Neural cell (in vitro differentiated cells): ENCODE data around the gene KBTBD13.

ENCODE experiments used
- EP300 ChIP-seq: fragments of 450-650 bp; conservative IDR thresholded peaks from 2 replicates; pipeline ENCODE4 v1.6.1; 2014; ENCODE audit warnings: antibody characterized with exemption, mild to moderate bottlenecking, moderate library complexity; ENCODE audit not compliant: poor library complexity, severe bottlenecking
- EZH2 ChIP-seq: fragments of 200-600, 300-800 bp; shearing (Covaris generic), sonication (generic); IDR thresholded peaks from 2 replicates; pipeline ENCODE4 v1.6.1; 2014; ENCODE audit warnings: antibody characterized with exemption, low read length, borderline replicate concordance, mild to moderate bottlenecking; ENCODE audit not compliant: insufficient read depth, poor library complexity, severe bottlenecking
- MXI1 ChIP-seq: fragments of 450-650 bp; conservative IDR thresholded peaks from 2 replicates; pipeline ENCODE4 v1.6.1; 2014; ENCODE audit warnings: antibody characterized with exemption, mild to moderate bottlenecking; ENCODE audit not compliant: poor library complexity, severe bottlenecking
- POLR2AphosphoS5 ChIP-seq: IDR thresholded peaks from 2 replicates; pipeline ENCODE4 v1.6.1; 2012
- RAD21 ChIP-seq: fragments of 450-650 bp; conservative IDR thresholded peaks from 2 replicates; pipeline ENCODE4 v1.6.1; 2014; ENCODE audit warnings: antibody characterized with exemption, mild to moderate bottlenecking, moderate library complexity
- SMC3 ChIP-seq: fragments of 450-650 bp; conservative IDR thresholded peaks from 2 replicates; pipeline ENCODE4 v1.6.1; 2014; ENCODE audit warnings: antibody characterized with exemption, mild to moderate bottlenecking, moderate library complexity; ENCODE audit not compliant: poor library complexity
- TAF1 ChIP-seq: IDR thresholded peaks from 2 replicates; pipeline ENCODE4 v1.6.1; 2012; ENCODE audit warnings: low read depth
- TF ChIP-seq, protein P1 (sequence below): fragments of 450-650 bp; IDR thresholded peaks from 2 replicates; pipeline ENCODE4 v1.5.1; 2014; ENCODE audit warnings: antibody characterized with exemption, mild to moderate bottlenecking, moderate library complexity; ENCODE audit not compliant: poor library complexity, severe bottlenecking
- TF ChIP-seq, protein P2 (sequence below): IDR thresholded peaks from 2 replicates; pipeline ENCODE4 v1.6.1; 2012; ENCODE audit warnings: borderline replicate concordance

DNA sequence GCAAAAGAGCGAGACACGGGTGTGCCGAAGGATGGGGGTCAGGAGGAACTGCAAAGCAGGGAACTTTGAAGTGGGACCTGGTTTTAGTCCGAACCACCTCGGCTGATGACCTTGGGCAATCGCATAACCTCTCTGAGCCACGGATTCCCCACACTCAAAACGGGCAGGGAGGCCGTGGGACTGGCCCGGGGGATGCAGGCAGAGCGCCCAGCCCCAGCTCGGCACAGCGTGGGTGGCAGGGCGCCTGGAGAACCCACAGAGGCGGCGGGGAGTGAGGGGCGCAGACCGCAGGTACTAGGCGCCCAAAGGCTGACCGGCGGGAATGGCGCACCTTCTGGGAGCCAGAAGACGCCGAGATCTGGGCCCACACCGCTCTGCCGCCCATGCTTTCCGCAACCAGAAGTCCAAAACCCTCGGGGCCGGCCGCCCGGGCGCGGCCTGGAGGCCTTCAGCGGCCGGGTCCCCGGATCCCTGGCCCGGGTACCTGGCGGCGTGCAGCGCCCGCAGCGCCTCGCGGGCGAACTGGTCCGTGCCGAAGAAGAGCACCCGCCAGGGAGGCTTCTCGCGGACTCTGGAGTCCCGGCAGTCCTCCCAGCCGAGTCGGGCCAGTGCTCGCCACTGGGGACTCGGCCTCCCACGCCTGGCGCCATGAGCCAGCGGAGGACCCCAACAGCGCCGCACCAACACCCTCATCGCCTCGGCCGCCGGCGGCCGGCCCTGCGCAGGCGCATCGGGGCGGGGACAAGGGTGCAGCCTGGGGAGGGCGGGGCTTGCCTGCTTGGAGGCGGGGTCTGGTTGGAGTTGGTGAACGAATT is 47.4 kb upstream of the KBTBD13 start, which contains the start of gene MTFMT:
- TF ChIP-seq, protein P1, sequence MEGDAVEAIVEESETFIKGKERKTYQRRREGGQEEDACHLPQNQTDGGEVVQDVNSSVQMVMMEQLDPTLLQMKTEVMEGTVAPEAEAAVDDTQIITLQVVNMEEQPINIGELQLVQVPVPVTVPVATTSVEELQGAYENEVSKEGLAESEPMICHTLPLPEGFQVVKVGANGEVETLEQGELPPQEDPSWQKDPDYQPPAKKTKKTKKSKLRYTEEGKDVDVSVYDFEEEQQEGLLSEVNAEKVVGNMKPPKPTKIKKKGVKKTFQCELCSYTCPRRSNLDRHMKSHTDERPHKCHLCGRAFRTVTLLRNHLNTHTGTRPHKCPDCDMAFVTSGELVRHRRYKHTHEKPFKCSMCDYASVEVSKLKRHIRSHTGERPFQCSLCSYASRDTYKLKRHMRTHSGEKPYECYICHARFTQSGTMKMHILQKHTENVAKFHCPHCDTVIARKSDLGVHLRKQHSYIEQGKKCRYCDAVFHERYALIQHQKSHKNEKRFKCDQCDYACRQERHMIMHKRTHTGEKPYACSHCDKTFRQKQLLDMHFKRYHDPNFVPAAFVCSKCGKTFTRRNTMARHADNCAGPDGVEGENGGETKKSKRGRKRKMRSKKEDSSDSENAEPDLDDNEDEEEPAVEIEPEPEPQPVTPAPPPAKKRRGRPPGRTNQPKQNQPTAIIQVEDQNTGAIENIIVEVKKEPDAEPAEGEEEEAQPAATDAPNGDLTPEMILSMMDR = no peak
- TF ChIP-seq EZH2 = no peak
- TF ChIP-seq SMC3 = no peak
- peak; percentile 95 for TF ChIP-seq POLR2AphosphoS5
- TF ChIP-seq, protein P2, sequence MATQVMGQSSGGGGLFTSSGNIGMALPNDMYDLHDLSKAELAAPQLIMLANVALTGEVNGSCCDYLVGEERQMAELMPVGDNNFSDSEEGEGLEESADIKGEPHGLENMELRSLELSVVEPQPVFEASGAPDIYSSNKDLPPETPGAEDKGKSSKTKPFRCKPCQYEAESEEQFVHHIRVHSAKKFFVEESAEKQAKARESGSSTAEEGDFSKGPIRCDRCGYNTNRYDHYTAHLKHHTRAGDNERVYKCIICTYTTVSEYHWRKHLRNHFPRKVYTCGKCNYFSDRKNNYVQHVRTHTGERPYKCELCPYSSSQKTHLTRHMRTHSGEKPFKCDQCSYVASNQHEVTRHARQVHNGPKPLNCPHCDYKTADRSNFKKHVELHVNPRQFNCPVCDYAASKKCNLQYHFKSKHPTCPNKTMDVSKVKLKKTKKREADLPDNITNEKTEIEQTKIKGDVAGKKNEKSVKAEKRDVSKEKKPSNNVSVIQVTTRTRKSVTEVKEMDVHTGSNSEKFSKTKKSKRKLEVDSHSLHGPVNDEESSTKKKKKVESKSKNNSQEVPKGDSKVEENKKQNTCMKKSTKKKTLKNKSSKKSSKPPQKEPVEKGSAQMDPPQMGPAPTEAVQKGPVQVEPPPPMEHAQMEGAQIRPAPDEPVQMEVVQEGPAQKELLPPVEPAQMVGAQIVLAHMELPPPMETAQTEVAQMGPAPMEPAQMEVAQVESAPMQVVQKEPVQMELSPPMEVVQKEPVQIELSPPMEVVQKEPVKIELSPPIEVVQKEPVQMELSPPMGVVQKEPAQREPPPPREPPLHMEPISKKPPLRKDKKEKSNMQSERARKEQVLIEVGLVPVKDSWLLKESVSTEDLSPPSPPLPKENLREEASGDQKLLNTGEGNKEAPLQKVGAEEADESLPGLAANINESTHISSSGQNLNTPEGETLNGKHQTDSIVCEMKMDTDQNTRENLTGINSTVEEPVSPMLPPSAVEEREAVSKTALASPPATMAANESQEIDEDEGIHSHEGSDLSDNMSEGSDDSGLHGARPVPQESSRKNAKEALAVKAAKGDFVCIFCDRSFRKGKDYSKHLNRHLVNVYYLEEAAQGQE = peak; percentile 44
- TF ChIP-seq RAD21 = no peak
- no peak for TF ChIP-seq EP300
- peak; percentile 45 for TF ChIP-seq TAF1
- peak; percentile 93 for TF ChIP-seq MXI1
